ENCODE results near the gene SETD4. TPM values are rescaled to one million over a fixed set of nuclear protein-coding genes. Genes with fewer than 3 reads are reported as not detected.

Gene SETD4
- total and polyA plus RNA-seq, 2 of the 8 experiments (the other 6 are each of a cell fraction or from before 2014, with no cell fraction given) = 20.1 to 46.6 TPM

DNA sequence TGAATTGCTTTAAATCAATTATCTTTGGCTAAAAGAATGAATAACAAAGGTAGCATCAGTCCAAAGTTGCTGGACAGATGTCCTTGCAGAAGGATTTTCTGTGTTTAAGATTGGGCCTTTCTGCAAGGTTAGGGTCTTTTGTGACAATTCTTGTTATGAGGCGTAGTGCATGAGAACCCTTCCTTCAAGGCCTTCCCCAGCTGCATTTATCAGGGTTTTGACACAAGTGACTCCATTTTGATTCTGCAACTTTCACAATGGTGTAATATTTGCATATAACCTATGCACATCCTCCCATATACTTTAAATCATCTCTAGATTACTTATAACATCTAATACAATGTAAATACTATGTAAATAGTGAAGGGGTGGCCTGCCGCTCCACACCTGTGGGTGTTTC lies 1.1 kb upstream of the SETD4 start:
- H3K9me3 ChIP-seq (ENCODE audit: insufficient read depth in 2 of 2, low read depth in 1 of 2, low read length in 1 of 2) = no peaks in the 10 kb centered on the region
- POLR2A ChIA-PET (ENCODE audit: partially characterized antibody) = interaction anchor here (1.7 to 3.2 kb wide), 2 partner anchors 25 to 44 kb away, joined by 5 to 21 read pairs; no protein-coding TSS in a partner anchor
- no peak overlapping the region for H4K8ac ChIP-seq (ENCODE audit: extremely low read depth, insufficient read depth, low read length)
- no peak overlapping the region for H3K18ac ChIP-seq (ENCODE audit: extremely low read depth, low read length)
- TF ChIP-seq CREB1 (IDR thresholded peaks at IDR 0.05) (no peak), TEAD4 (IDR thresholded peaks at IDR 0.05; ENCODE audit: low read depth, low read length) (no peak), ATF3 (IDR thresholded peaks at IDR 0.05; ENCODE audit: insufficient read depth, low read depth, low read length) (no peak), RFX5 (IDR thresholded peaks at IDR 0.05; ENCODE audit: borderline replicate concordance, low read depth, low read length) (no peak), USF2 (IDR thresholded peaks at IDR 0.05; ENCODE audit: low read length) (no peak)
- H3K79me2 ChIP-seq (ENCODE audit: control insufficient read depth in 1 of 2, insufficient read depth in 2 of 2, low read length in 2 of 2) = peaks cover 0 to 26% of the 10 kb centered on the region in 2 experiments; a peak in 2 of 4 replicates
- no peak overlapping the region for H2AFZ ChIP-seq (ENCODE audit: low read length)
- no peak overlapping the region for H2BK5ac ChIP-seq (ENCODE audit: low read depth, low read length)
- peak overlapping the region; percentile 26; the same call in 1 of the 2 replicates for H2AK5ac ChIP-seq (ENCODE audit: low read depth, low read length)
- H2BK12ac ChIP-seq (ENCODE audit: low read depth, low read length) = no peak overlapping the region
- no peak overlapping the region for H2BK20ac ChIP-seq (ENCODE audit: low read length)
- no peak overlapping the region for H4K5ac ChIP-seq (ENCODE audit: insufficient read length, low read depth, low read length)
- 99% methylated on average over 2 of the region's 2 CpGs; no CpG with 5 or more reads in 1 of the 2 experiments for WGBS, 2 experiments (ENCODE audit: extremely low coverage in 1 of 2, insufficient coverage in 1 of 2, insufficient read length in 1 of 2, insufficient replicate concordance in 2 of 2, low coverage in 1 of 2, low lambda C conversion rate in 2 of 2, missing lambda C conversion rate in 1 of 2)
- H3K4ac ChIP-seq (replicated peaks; ENCODE audit: insufficient read length, low read depth, low read length) = no peak overlapping the region
- H3K14ac ChIP-seq (ENCODE audit: insufficient read length) = no peak overlapping the region
- no peak for DNase-seq (ENCODE audit: low read depth in 1 of 2, low spot score in 2 of 2)
- H3K4me3 ChIP-seq (ENCODE audit: extremely low read depth in 1 of 4, insufficient read depth in 2 of 4, low read depth in 3 of 4, low read length in 4 of 4) = peak overlapping the region in 1 of 4 experiments; percentile 96; a peak in 1 of 8 replicates
- no peaks in the 10 kb centered on the region for H3K27me3 ChIP-seq (replicated peaks in 1 of 4; ENCODE audit: control insufficient read depth in 3 of 4, extremely low read depth in 1 of 4, insufficient read depth in 3 of 4, low read length in 3 of 4)
- H3K9ac ChIP-seq (replicated peaks in 1 of 4; ENCODE audit: extremely low read depth in 1 of 4, low read depth in 3 of 4, low read length in 3 of 4) = no peak overlapping the region
- peaks cover 0 to 4% (median 3%) of the 10 kb centered on the region in 4 experiments; a peak in 5 of 7 replicates for H3K4me1 ChIP-seq (replicated peaks in 1 of 4; ENCODE audit: control insufficient read depth in 3 of 4, insufficient read depth in 4 of 4, low read length in 3 of 4)
- no peaks in the 10 kb centered on the region for H4K20me1 ChIP-seq (replicated peaks in 1 of 2; ENCODE audit: control insufficient read depth in 1 of 2, insufficient read depth in 2 of 2, low read length in 2 of 2)
- no peak overlapping the region for H3K56ac ChIP-seq (replicated peaks; ENCODE audit: insufficient read length, low read depth, low read length)
- H3K4me2 ChIP-seq (ENCODE audit: insufficient read depth in 1 of 2, low read depth in 2 of 2, low read length in 2 of 2) = peak overlapping the region in 1 of 2 experiments; percentile 72; a peak in 1 of 4 replicates
- CTCF ChIA-PET (ENCODE audit: partially characterized antibody) = interaction anchor here (1.9 kb wide), 1 partner anchor 10 kb away, joined by 6 read pairs; no protein-coding TSS in a partner anchor
- 0 out of 2 replicates have a peak, but pooled peaks cover 4% of the 10 kb centered on the region for H3K79me1 ChIP-seq (ENCODE audit: low read depth, low read length)
- peaks cover 6% of the 10 kb centered on the region for H3K23me2 ChIP-seq (ENCODE audit: low read depth, low read length)
- no peak overlapping the region for H2BK15ac ChIP-seq (ENCODE audit: low read length)
- H3K36me3 ChIP-seq (ENCODE audit: control insufficient read depth in 2 of 4, insufficient read depth in 4 of 4, low read length in 3 of 4) = peaks cover 4 to 16% (median 13%) of the 10 kb centered on the region in 4 experiments
- H4K91ac ChIP-seq (replicated peaks; ENCODE audit: insufficient read length, low read length) = no peak overlapping the region
- no peak overlapping the region for H2BK120ac ChIP-seq (replicated peaks; ENCODE audit: low read depth, low read length)
- no peak overlapping the region for H3K27ac ChIP-seq (ENCODE audit: low read depth, low read length)
- FAIRE-seq = no peak
- no peak overlapping the region for H3K23ac ChIP-seq (ENCODE audit: insufficient read length)
